K562 (cell line): ENCODE data around the gene CCPG1. TPM values are rescaled to one million over a fixed set of nuclear protein-coding genes. Genes with fewer than 3 reads are reported as not detected.

ENCODE experiments used
- BACH1 ChIP-seq: fragments of 200-800 bp; sonication (Bioruptor generic); IDR thresholded peaks from 2 replicates; pipeline ENCODE4 v1.6.1; 2016; ENCODE audit warnings: missing genetic modification characterization, missing compliant biosample characterization
- BRD4 ChIP-seq: fragments of 200-600 bp; sonication (generic); IDR thresholded peaks from 2 replicates; pipeline ENCODE4 v1.6.1; 2017; ENCODE audit warnings: inconsistent platforms
- C11orf30 ChIP-seq: fragments of 450-650 bp; IDR thresholded peaks from 2 replicates; pipeline ENCODE4 v1.6.1; 2016; ENCODE audit warnings: low read depth, mild to moderate bottlenecking
- DIDO1 ChIP-seq: fragments of 450-650 bp; IDR thresholded peaks from 2 replicates; pipeline ENCODE4 v1.6.1; 2016; ENCODE audit warnings: low read depth, missing biosample characterization, missing genetic modification characterization
- ELF2 ChIP-seq: fragments of 250-450 bp; sonication (Bioruptor Pico); IDR thresholded peaks from 2 replicates; pipeline ENCODE4 v1.5.0; 2021; ENCODE audit warnings: mild to moderate bottlenecking
- FOXJ2 ChIP-seq: fragments of 200-800 bp; sonication (Bioruptor generic); IDR thresholded peaks from 2 replicates; pipeline ENCODE4 v1.6.1; 2016; ENCODE audit warnings: missing genetic modification characterization, missing compliant biosample characterization
- GTF2E2 ChIP-seq: fragments of 200-800 bp; sonication (Bioruptor generic); IDR thresholded peaks from 2 replicates; pipeline ENCODE4 v1.6.1; 2016; ENCODE audit warnings: missing genetic modification characterization, missing compliant biosample characterization
- NRF1 ChIP-seq, 2 experiments: fragments of 450-650 bp; IDR thresholded peaks in 1 of 2; conservative IDR thresholded peaks in 1 of 2; 2 replicates each; pipeline ENCODE4 v1.6.1; 2014; ENCODE audit warnings: mild to moderate bottlenecking in 2 of 2
- SUPT5H ChIP-seq: fragments of 450-650 bp; IDR thresholded peaks from 2 replicates; pipeline ENCODE4 v1.6.1; 2016
- TAF7 ChIP-seq: fragments of 450-650 bp; IDR thresholded peaks from 2 replicates; pipeline ENCODE4 v1.6.1; 2016; ENCODE audit warnings: missing genetic modification characterization, missing compliant biosample characterization
- TBP ChIP-seq: optimal IDR thresholded peaks from 2 replicates; pipeline ENCODE3; 2011; ENCODE audit warnings: low read depth, low read length, improper control_type of control experiment
- ZNF134 ChIP-seq: fragments of 250-450 bp; sonication (Bioruptor Pico); conservative IDR thresholded peaks from 2 replicates; pipeline ENCODE4 v1.4.0; 2020
- ZNF263 ChIP-seq: sonication (generic); formaldehyde crosslinking; IDR thresholded peaks from 2 replicates; pipeline ENCODE4 v1.8.0; 2022; ENCODE audit warnings: mild to moderate bottlenecking, missing genetic modification reagents, borderline replicate concordance
- ZNF551 ChIP-seq: fragments of 250-450 bp; sonication (Bioruptor Pico); IDR thresholded peaks from 2 replicates; pipeline ENCODE4 v1.5.0; 2021; ENCODE audit warnings: mild to moderate bottlenecking, moderate library complexity
- ZNF583 ChIP-seq: fragments of 250-450 bp; sonication (Bioruptor Pico); IDR thresholded peaks from 2 replicates; pipeline ENCODE4 v1.4.0; 2020
- polyA plus RNA-seq, 8 experiments: library from polyadenylated mRNA; depleted of rRNA in 4 of 8; stranded (reverse) in 5 of 8; unstranded in 3 of 8; fragments of >200 nt; fragmentation: Nextera tagmentation in 2 of 8; fragmentation: Illumina TruSeq in 1 of 8; extraction: Ambion mirVana in 2 of 8; extraction: Trizol in 1 of 8; gene quantifications; 2 replicates each; pipeline versions ENCODE4 v1.2.1 to v1.2.3, GENCODE V29; 2011 to 2014; ENCODE audit warnings: inconsistent platforms in 1 of 8, missing spikeins in 1 of 8
- total RNA-seq, 7 experiments: library from RNA; depleted of rRNA in 6 of 7; stranded (reverse); fragments of >200 nt in 6 of 7; fragmentation: Illumina TruSeq in 2 of 7; extraction: Trizol in 2 of 7; gene quantifications; 2 replicates each; pipeline versions ENCODE4 v1.2.1 to v1.2.3, GENCODE V29; 2011 to 2021; ENCODE audit warnings: low replicate concordance in 1 of 7
- TF ChIP-seq, protein P1 (sequence below), 2 experiments: fragments of 200-800 bp in 1 of 2; sonication (Bioruptor generic) in 1 of 2; sonication (generic) in 1 of 2; formaldehyde crosslinking in 1 of 2; IDR thresholded peaks in 1 of 2; conservative IDR thresholded peaks in 1 of 2; 2 replicates each; pipeline versions ENCODE4 v1.5.0 to v1.6.1; 2016 to 2020; ENCODE audit warnings: missing compliant biosample characterization in 1 of 2, missing genetic modification characterization in 1 of 2, missing genetic modification reagents in 1 of 2
- TF ChIP-seq, protein P2 (sequence below): sonication (generic); formaldehyde crosslinking; IDR thresholded peaks from 2 replicates; pipeline ENCODE4 v1.8.0; 2022; ENCODE audit warnings: missing genetic modification reagents, mild to moderate bottlenecking, moderate library complexity, borderline replicate concordance

The CCPG1 gene
- total and polyA plus RNA-seq, 9 of the 15 experiments (the other 6 are each of a cell fraction or from before 2014, with no cell fraction given): 33.0 to 54.9 (median 41.1) TPM

DNA sequence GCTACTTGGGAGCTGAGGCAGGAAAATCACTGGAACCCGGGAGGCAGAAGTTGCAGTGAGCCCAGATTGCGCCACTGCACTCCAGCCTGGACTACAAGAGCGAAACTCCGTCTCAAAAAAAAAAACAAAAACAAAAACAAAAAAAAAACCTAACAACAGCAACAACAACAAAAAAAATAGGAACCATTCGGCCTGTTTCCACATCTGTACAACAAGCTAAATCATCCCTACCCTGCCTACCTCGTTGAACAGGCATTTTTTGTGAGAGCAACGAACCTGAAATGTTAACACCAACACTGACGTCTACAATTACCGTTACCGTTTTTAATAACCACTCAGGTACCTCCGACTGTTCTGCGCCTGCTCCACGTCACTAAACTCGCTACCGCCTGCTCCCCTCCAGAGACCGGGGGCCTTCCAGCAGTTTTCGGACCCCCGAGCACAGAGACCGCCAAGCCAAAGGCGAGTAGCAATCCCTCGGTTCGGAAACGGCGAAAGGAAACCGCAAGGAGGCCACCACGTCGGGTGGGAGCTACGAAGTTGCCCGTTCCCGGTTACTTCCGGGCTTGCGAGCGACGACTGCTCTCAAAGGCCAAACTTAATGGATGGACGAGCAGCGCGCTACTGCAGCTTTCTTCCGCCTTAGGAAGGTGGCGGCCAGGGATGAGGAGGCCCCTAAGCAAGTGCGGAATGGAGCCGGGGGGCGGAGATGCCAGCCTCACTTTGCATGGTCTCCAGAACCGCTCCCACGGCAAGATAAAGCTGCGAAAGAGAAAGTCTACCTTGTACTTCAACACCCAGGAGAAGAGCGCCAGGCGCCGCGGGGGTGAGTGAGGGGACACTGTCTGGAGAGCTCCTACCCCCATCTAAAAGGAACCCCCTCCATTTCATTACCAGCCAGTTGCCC lies 89.3 kb downstream of the CCPG1 start, which contains the start of the genes PIGB and PIGBOS1 (continued):
- TF ChIP-seq BRD4 (peak; percentile 90), ZNF263 (CRISPR knock-in tag) (peak; percentile 42; the same call in 1 of the 2 replicates), DIDO1 (tag) (peak; percentile 71), ZNF134 (CRISPR knock-in tag) (no peak), TBP (peak; percentile 87), BACH1 (tag) (0 out of 2 replicates have a peak, but pooled peaks have one; percentile 45), ZNF551 (CRISPR knock-in tag) (no peak), ZNF583 (no peak), ELF2 (CRISPR knock-in tag) (peak; percentile 97), TAF7 (tag) (peak; percentile 85), NRF1 (conservative IDR thresholded peaks at IDR 0.05 in 1 of 2, IDR thresholded peaks at IDR 0.05 in 1 of 2) (peak; percentile 82 to 85), SUPT5H (peak; percentile 89), FOXJ2 (tag) (0 out of 2 replicates have a peak, but pooled peaks have one; percentile 43), C11orf30 (peak; percentile 59), GTF2E2 (peak; percentile 97)
- TF ChIP-seq, protein P1, sequence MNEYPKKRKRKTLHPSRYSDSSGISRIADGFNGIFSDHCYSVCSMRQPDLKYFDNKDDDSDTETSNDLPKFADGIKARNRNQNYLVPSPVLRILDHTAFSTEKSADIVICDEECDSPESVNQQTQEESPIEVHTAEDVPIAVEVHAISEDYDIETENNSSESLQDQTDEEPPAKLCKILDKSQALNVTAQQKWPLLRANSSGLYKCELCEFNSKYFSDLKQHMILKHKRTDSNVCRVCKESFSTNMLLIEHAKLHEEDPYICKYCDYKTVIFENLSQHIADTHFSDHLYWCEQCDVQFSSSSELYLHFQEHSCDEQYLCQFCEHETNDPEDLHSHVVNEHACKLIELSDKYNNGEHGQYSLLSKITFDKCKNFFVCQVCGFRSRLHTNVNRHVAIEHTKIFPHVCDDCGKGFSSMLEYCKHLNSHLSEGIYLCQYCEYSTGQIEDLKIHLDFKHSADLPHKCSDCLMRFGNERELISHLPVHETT (CRISPR knock-in tag; conservative IDR thresholded peaks at IDR 0.05 in 1 of 2, IDR thresholded peaks at IDR 0.05 in 1 of 2): peak in 1 of 2 experiments; percentile 81; a peak in 1 of 4 replicates
- TF ChIP-seq, protein P2, sequence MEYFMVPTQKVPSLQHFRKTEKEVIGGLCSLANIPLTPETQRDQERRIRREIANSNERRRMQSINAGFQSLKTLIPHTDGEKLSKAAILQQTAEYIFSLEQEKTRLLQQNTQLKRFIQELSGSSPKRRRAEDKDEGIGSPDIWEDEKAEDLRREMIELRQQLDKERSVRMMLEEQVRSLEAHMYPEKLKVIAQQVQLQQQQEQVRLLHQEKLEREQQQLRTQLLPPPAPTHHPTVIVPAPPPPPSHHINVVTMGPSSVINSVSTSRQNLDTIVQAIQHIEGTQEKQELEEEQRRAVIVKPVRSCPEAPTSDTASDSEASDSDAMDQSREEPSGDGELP (CRISPR knock-in tag): peak; percentile 59; the same call in 1 of the 2 replicates
